K562 (cell line): ENCODE data around the gene RYR3. TPM values are rescaled to one million over a fixed set of nuclear protein-coding genes. Genes with fewer than 3 reads are reported as not detected.

Source experiments
- ATAC-seq: fragments of 200-7000 bp; cut with Tn5 transposase; 3 replicates; pipeline ENCODE4 v1.9.1; 2020; ENCODE audit warnings: moderate library complexity
- BruUV-seq: library from RNA; stranded (reverse); fragments of 400-500 nt; replicated peaks from 2 replicates; lab custom pipeline; 2021; lab: Mats Ljungman, UMichigan
- CTCF ChIA-PET: fragments of 300-600 bp; formaldehyde crosslinking; extraction: SDS; loops from one replicate; lab custom pipeline; 2021; ENCODE audit warnings: low intra/inter-chr PET ratio; lab: Yijun Ruan, JAX
- POLR2A ChIA-PET: fragments of 300-600, 350-650 bp; sonication (Branson Sonifier 250); formaldehyde crosslinking; extraction: SDS; loops from one replicate; lab custom pipeline; 2021; ENCODE audit warnings: antibody characterized with exemption, inconsistent platforms; lab: Yijun Ruan, JAX
- DNase-seq, 4 experiments: peaks; one replicate each; pipeline versions ENCODE4 v3.0.0 to v3.0.0-alpha.2; 2011 to 2018; ENCODE audit warnings: low spot score in 3 of 4, mixed read lengths in 3 of 4; ENCODE audit errors: extremely low read depth in 1 of 4
- FAIRE-seq: peaks from 2 replicates; lab custom pipeline; 2011; peaks lifted over from hg19 to GRCh38; lab: Jason Lieb, UNC
- H2AFZ ChIP-seq: 2 replicates; pipeline ENCODE4 v1.6.0; 2011; ENCODE audit warnings: low read depth, low read length, control low read depth, inconsistent platforms
- H3K27ac ChIP-seq: fragments of 200-600 bp; 3 replicates; pipeline ENCODE4 v1.8.0; 2011; ENCODE audit warnings: low read depth, mild to moderate bottlenecking, control low read depth, inconsistent platforms, low read length, moderate library complexity, mixed read lengths; ENCODE audit errors: extremely low read depth
- H3K27me3 ChIP-seq, 2 experiments: fragments of 300-600 bp in 1 of 2; 2 replicates in 1 of 2; 3 replicates in 1 of 2; pipeline versions ENCODE4 v1.6.0 to v1.8.0; 2011; ENCODE audit warnings: inconsistent platforms in 2 of 2, low read length in 2 of 2, mild to moderate bottlenecking in 1 of 2, mixed read lengths in 1 of 2, moderate library complexity in 1 of 2; ENCODE audit not compliant: control insufficient read depth in 2 of 2, insufficient read depth in 2 of 2
- H3K36me3 ChIP-seq: fragments of 300-600 bp; 3 replicates; pipeline ENCODE4 v1.8.0; 2011; ENCODE audit warnings: mild to moderate bottlenecking, low read length, inconsistent platforms; ENCODE audit not compliant: control insufficient read depth, insufficient read depth
- H3K4me1 ChIP-seq, 2 experiments: fragments of 200-600 bp in 1 of 2; replicated peaks in 1 of 2; 2 replicates in 1 of 2; 3 replicates in 1 of 2; pipeline versions ENCODE4 v1.5.1 to v1.8.0; 2011; ENCODE audit warnings: inconsistent platforms in 2 of 2, low read length in 2 of 2, mild to moderate bottlenecking in 1 of 2, mixed read lengths in 1 of 2, moderate library complexity in 1 of 2; ENCODE audit not compliant: control insufficient read depth in 2 of 2, insufficient read depth in 2 of 2
- H3K4me2 ChIP-seq: 2 replicates; pipeline ENCODE4 v1.6.1; 2011; ENCODE audit warnings: low read length, control low read depth, inconsistent platforms, mixed read lengths; ENCODE audit not compliant: insufficient read depth
- H3K4me3 ChIP-seq: fragments of 200-600 bp; sonication (generic), shearing (Covaris generic); 2 replicates; pipeline ENCODE4 v1.5.1; 2016; ENCODE audit warnings: control low read depth, inconsistent platforms
- H3K79me2 ChIP-seq: fragments of 200-600 bp; 3 replicates; pipeline ENCODE4 v1.8.0; 2011; ENCODE audit warnings: low read length, inconsistent platforms; ENCODE audit not compliant: control insufficient read depth, insufficient read depth
- H3K9ac ChIP-seq, 2 experiments: 2 replicates each; pipeline versions ENCODE4 v1.6.0 to v1.6.1; 2011; ENCODE audit warnings: low read depth in 2 of 2, low read length in 2 of 2, control low read depth in 1 of 2, inconsistent platforms in 1 of 2, mild to moderate bottlenecking in 1 of 2, mixed read lengths in 1 of 2; ENCODE audit not compliant: insufficient read depth in 1 of 2
- H3K9me1 ChIP-seq: one replicate; pipeline ENCODE4 v1.6.0; 2011; ENCODE audit warnings: inconsistent platforms, mild to moderate bottlenecking, low read length, moderate library complexity; ENCODE audit not compliant: control insufficient read depth, insufficient read depth
- H3K9me3 ChIP-seq: replicated peaks from 2 replicates; pipeline ENCODE4 v1.5.1; 2011; ENCODE audit warnings: low read depth, low read length, inconsistent platforms; ENCODE audit not compliant: control insufficient read depth, insufficient read depth
- H4K20me1 ChIP-seq: replicated peaks from 2 replicates; pipeline ENCODE4 v1.6.1; 2011; ENCODE audit warnings: low read length, inconsistent platforms, mixed read lengths; ENCODE audit not compliant: control insufficient read depth, insufficient read depth
- CBFA2T2 ChIP-seq: fragments of 450-650 bp; conservative IDR thresholded peaks from 2 replicates; pipeline ENCODE4 v1.6.1; 2017; ENCODE audit warnings: mild to moderate bottlenecking
- CEBPG ChIP-seq, 3 experiments: fragments of 200-800 bp in 1 of 3; sonication (Bioruptor generic) in 1 of 3; sonication (generic) in 1 of 3; formaldehyde crosslinking in 1 of 3; IDR thresholded peaks in 2 of 3; conservative IDR thresholded peaks in 1 of 3; 2 replicates each; pipeline versions ENCODE4 v1.6.1 to v1.8.0; 2016 to 2022; ENCODE audit warnings: missing compliant biosample characterization in 2 of 3, missing genetic modification characterization in 2 of 3, mild to moderate bottlenecking in 1 of 3, missing genetic modification reagents in 1 of 3
- ESRRA ChIP-seq: fragments of 450-650 bp; IDR thresholded peaks from 2 replicates; pipeline ENCODE4 v1.6.1; 2014; ENCODE audit warnings: low read depth, mild to moderate bottlenecking, moderate library complexity, borderline replicate concordance
- HNRNPK ChIP-seq: fragments of 200-400 bp; formaldehyde crosslinking; IDR thresholded peaks from one replicate; pipeline ENCODE4 v1.6.1; 2018; ENCODE audit warnings: mild to moderate bottlenecking, low read depth, low read length; ENCODE audit not compliant: poor library complexity, severe bottlenecking
- MAZ ChIP-seq, 2 experiments: fragments of 450-650 bp in 1 of 2; sonication (generic) in 1 of 2; formaldehyde crosslinking; IDR thresholded peaks in 1 of 2; conservative IDR thresholded peaks in 1 of 2; 2 replicates each; pipeline versions ENCODE4 v1.4.0 to v1.5.0; 2020; ENCODE audit warnings: mild to moderate bottlenecking in 1 of 2, missing genetic modification reagents in 1 of 2
- MCM7 ChIP-seq, 2 experiments: fragments of 450-650 bp; IDR thresholded peaks; 2 replicates each; pipeline ENCODE4 v1.6.1; 2016 to 2018
- NFATC3 ChIP-seq: fragments of 450-650 bp; IDR thresholded peaks from 2 replicates; pipeline ENCODE4 v1.6.1; 2017; ENCODE audit warnings: mild to moderate bottlenecking
- SP1 ChIP-seq: sonication (generic); formaldehyde crosslinking; IDR thresholded peaks from 2 replicates; pipeline ENCODE4 v1.8.1; 2022; ENCODE audit warnings: mild to moderate bottlenecking, missing genetic modification reagents
- SRSF1 ChIP-seq: fragments of 200-400 bp; formaldehyde crosslinking; IDR thresholded peaks from 2 replicates; pipeline ENCODE4 v1.6.1; 2017; ENCODE audit warnings: mild to moderate bottlenecking, low read depth, low read length, moderate library complexity
- SRSF3 ChIP-seq: fragments of 200-400 bp; formaldehyde crosslinking; IDR thresholded peaks from 2 replicates; pipeline ENCODE4 v1.6.1; 2016; ENCODE audit warnings: mild to moderate bottlenecking, low read length, moderate library complexity; ENCODE audit not compliant: insufficient read depth
- TSHZ1 ChIP-seq: fragments of 250-450 bp; sonication (Bioruptor Pico); IDR thresholded peaks from 2 replicates; pipeline ENCODE4 v1.4.0; 2020; ENCODE audit warnings: mild to moderate bottlenecking, moderate library complexity
- ZNF408 ChIP-seq: fragments of 250-450 bp; sonication (Bioruptor Pico); IDR thresholded peaks from 2 replicates; pipeline ENCODE4 v1.4.0; 2020; ENCODE audit warnings: low read depth, mild to moderate bottlenecking, moderate library complexity
- ZNF444 ChIP-seq: fragments of 250-450 bp; sonication (Bioruptor Pico); IDR thresholded peaks from 2 replicates; pipeline ENCODE4 v1.4.0; 2020; ENCODE audit warnings: mild to moderate bottlenecking, moderate library complexity
- ZNF57 ChIP-seq: fragments of 450-650 bp; formaldehyde crosslinking; IDR thresholded peaks from 2 replicates; pipeline ENCODE4 v1.4.0; 2020; ENCODE audit warnings: mild to moderate bottlenecking, moderate library complexity
- WGBS: fragments of 100-300 bp; shearing (Covaris generic); methylation state at CpG from one replicate; pipeline ENCODE4 v1.1.6; 2016; ENCODE audit warnings: low coverage, mixed read lengths; ENCODE audit not compliant: insufficient coverage; ENCODE audit errors: missing lambda C conversion rate; 5-methylcytosine and 5-hydroxymethylcytosine counted together
- in situ Hi-C: fragments of 300-500 bp; cut with MboI; formaldehyde crosslinking; loops from 4 replicates; pipeline ENCODE4 v1.15.0; 2018; ENCODE audit warnings: inconsistent platforms, mixed read lengths
- intact Hi-C: fragments of 100-400 bp; cut with micrococcal nuclease; formaldehyde crosslinking; loops from 2 replicates; pipeline ENCODE4 v1.14.2; 2022
- polyA plus RNA-seq, 8 experiments: library from polyadenylated mRNA; depleted of rRNA in 4 of 8; stranded (reverse) in 5 of 8; unstranded in 3 of 8; fragments of >200 nt; fragmentation: Nextera tagmentation in 2 of 8; fragmentation: Illumina TruSeq in 1 of 8; extraction: Ambion mirVana in 2 of 8; extraction: Trizol in 1 of 8; gene quantifications; 2 replicates each; pipeline versions ENCODE4 v1.2.1 to v1.2.3, GENCODE V29; 2011 to 2014; ENCODE audit warnings: inconsistent platforms in 1 of 8, missing spikeins in 1 of 8
- total RNA-seq, 7 experiments: library from RNA; depleted of rRNA in 6 of 7; stranded (reverse); fragments of >200 nt in 6 of 7; fragmentation: Illumina TruSeq in 2 of 7; extraction: Trizol in 2 of 7; gene quantifications; 2 replicates each; pipeline versions ENCODE4 v1.2.1 to v1.2.3, GENCODE V29; 2011 to 2021; ENCODE audit warnings: low replicate concordance in 1 of 7

Gene RYR3
- total and polyA plus RNA-seq, 9 of the 15 experiments (the other 6 are each of a cell fraction or from before 2014, with no cell fraction given) = 0.04 TPM; not detected in 8

GRCh38 chr15:33543957-33544356 lies 233.2 kb downstream of the RYR3 start:
- H3K4me2 ChIP-seq = no peak overlapping the region
- ATAC-seq (no peak), DNase-seq (no peak), FAIRE-seq (no peak)
- H3K79me2 ChIP-seq = no peaks in the 10 kb centered on the region
- TF ChIP-seq TSHZ1 = no peak
- no peak overlapping the region for H3K27ac ChIP-seq
- in situ Hi-C loops (no loop called here), intact Hi-C loops (no loop called here)
- H3K9me3 ChIP-seq = no peaks in the 10 kb centered on the region
- 0% methylated on average over 3 of the region's 3 CpGs for WGBS
- H4K20me1 ChIP-seq = no peaks in the 10 kb centered on the region
- no peaks in the 10 kb centered on the region for H3K36me3 ChIP-seq
- H3K4me1 ChIP-seq = no peaks in the 10 kb centered on the region
- no peak overlapping the region for H2AFZ ChIP-seq
- BruUV-seq = no TSS peak
- ChIA-PET CTCF (no interaction called here), POLR2A (no interaction called here)
- no peak overlapping the region for H3K9ac ChIP-seq
- no peak overlapping the region for H3K4me3 ChIP-seq
- no peaks in the 10 kb centered on the region for H3K9me1 ChIP-seq
- no peaks in the 10 kb centered on the region; a peak in 1 of 5 replicates for H3K27me3 ChIP-seq

GRCh38 chr15:33545866-33546265 lies 235.1 kb downstream of the RYR3 start:
- ChIA-PET POLR2A (interaction anchor here (0.6 kb wide), 1 partner anchor 147 kb away, joined by 3 read pairs; no protein-coding TSS in a partner anchor), CTCF (no interaction called here)
- BruUV-seq = no TSS peak
- H3K4me1 ChIP-seq = no peaks in the 10 kb centered on the region
- H3K9me3 ChIP-seq = no peaks in the 10 kb centered on the region
- no peak overlapping the region for H2AFZ ChIP-seq
- no peak for DNase-seq
- H3K4me3 ChIP-seq = no peak overlapping the region
- no peaks in the 10 kb centered on the region for H4K20me1 ChIP-seq
- in situ Hi-C loops (no loop called here), intact Hi-C loops (no loop called here)
- H3K9ac ChIP-seq = no peak overlapping the region
- no peaks in the 10 kb centered on the region; a peak in 1 of 5 replicates for H3K27me3 ChIP-seq
- H3K79me2 ChIP-seq = no peaks in the 10 kb centered on the region
- no peak overlapping the region for H3K27ac ChIP-seq
- no peak for ATAC-seq
- H3K36me3 ChIP-seq = no peaks in the 10 kb centered on the region
- H3K9me1 ChIP-seq = no peaks in the 10 kb centered on the region
- TF ChIP-seq ESRRA = no peak
- no peak for TF ChIP-seq MCM7 (IDR thresholded peaks at IDR 0.05)
- no peak for TF ChIP-seq MAZ (CRISPR knock-in tag; conservative IDR thresholded peaks at IDR 0.05 in 1 of 2, IDR thresholded peaks at IDR 0.05 in 1 of 2)
- TF ChIP-seq SP1 (CRISPR knock-in tag) = no peak
- no peak for TF ChIP-seq NFATC3
- no peak for TF ChIP-seq ZNF444 (CRISPR knock-in tag)
- no peak for TF ChIP-seq CBFA2T2
- no peak for TF ChIP-seq SRSF3
- no peak for TF ChIP-seq HNRNPK
- TF ChIP-seq CEBPG (CRISPR knock-in tag; IDR thresholded peaks at IDR 0.05) = no peak
- TF ChIP-seq CEBPG (tag; conservative IDR thresholded peaks at IDR 0.05 in 1 of 2, IDR thresholded peaks at IDR 0.05 in 1 of 2) = no peak
- TF ChIP-seq ZNF57 (CRISPR knock-in tag) = no peak
- TF ChIP-seq SRSF1 = no peak
- TF ChIP-seq ZNF408 = no peak
- WGBS = 0% methylated on average over 3 of the region's 3 CpGs
- H3K4me2 ChIP-seq = no peak overlapping the region
- no peak for FAIRE-seq
